PC-9 (cell line): ENCODE results near the gene SLC44A3.

Experiments used
- EZH2 ChIP-seq: fragments of 200-600 bp; sonication (generic); IDR thresholded peaks from 2 replicates; pipeline ENCODE4 v1.8.0; 2017; ENCODE audit warnings: antibody characterized with exemption, low read depth
- TF ChIP-seq, protein P1 (sequence below): fragments of 200-600 bp; sonication (generic); conservative IDR thresholded peaks from 2 replicates; pipeline ENCODE4 v1.6.1; 2017; ENCODE audit warnings: mixed run types, antibody characterized with exemption, mild to moderate bottlenecking, moderate library complexity

DNA sequence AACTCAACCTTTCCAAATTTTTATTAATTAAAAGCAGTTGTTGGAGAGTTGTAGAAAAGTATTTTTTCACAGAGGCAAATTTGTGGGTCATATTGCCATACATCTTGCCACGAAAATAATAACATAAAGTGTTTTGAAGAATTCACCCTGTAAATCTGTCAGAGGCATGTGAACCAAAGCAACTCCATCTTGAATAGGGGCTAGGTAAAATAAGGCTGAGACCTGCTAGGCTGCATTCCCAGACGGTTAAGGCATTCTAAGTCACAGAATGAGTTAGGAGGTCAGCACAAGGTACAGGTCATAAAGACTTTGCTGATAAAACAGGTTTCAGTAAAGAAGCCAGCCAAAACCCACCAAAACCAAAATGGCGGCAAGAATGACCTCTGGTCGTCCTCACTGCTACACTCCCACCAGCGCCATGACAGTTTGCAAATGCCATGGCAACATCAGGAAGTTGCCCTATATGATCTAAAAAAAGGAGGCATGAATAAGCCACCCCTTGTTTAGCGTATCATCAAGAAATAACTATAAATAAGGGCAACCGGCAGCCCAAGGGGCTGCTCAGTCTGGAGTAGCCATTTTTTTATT lies 111.2 kb downstream of the SLC44A3 start:
- TF ChIP-seq, protein P1, sequence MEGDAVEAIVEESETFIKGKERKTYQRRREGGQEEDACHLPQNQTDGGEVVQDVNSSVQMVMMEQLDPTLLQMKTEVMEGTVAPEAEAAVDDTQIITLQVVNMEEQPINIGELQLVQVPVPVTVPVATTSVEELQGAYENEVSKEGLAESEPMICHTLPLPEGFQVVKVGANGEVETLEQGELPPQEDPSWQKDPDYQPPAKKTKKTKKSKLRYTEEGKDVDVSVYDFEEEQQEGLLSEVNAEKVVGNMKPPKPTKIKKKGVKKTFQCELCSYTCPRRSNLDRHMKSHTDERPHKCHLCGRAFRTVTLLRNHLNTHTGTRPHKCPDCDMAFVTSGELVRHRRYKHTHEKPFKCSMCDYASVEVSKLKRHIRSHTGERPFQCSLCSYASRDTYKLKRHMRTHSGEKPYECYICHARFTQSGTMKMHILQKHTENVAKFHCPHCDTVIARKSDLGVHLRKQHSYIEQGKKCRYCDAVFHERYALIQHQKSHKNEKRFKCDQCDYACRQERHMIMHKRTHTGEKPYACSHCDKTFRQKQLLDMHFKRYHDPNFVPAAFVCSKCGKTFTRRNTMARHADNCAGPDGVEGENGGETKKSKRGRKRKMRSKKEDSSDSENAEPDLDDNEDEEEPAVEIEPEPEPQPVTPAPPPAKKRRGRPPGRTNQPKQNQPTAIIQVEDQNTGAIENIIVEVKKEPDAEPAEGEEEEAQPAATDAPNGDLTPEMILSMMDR = no peak
- TF ChIP-seq EZH2 = no peak
